Ectodermal cell (in vitro differentiated cells): ENCODE data around the gene LIMS2.

Source experiments
- H3K27ac ChIP-seq: 2 replicates; pipeline ENCODE4 v1.7.0; 2013; ENCODE audit warnings: mild to moderate bottlenecking, low read depth, low read length; ENCODE audit not compliant: insufficient read depth, poor library complexity, severe bottlenecking
- H3K27me3 ChIP-seq: 2 replicates; pipeline ENCODE4 v1.7.0; 2013; ENCODE audit warnings: mild to moderate bottlenecking, low read length; ENCODE audit not compliant: insufficient read depth, control insufficient read depth, poor library complexity, severe bottlenecking
- H3K36me3 ChIP-seq: one replicate; pipeline ENCODE4 v1.7.0; 2013; ENCODE audit warnings: low read length; ENCODE audit not compliant: control insufficient read depth, insufficient read depth
- H3K4me1 ChIP-seq: one replicate; pipeline ENCODE4 v1.7.0; 2013; ENCODE audit warnings: low read length; ENCODE audit not compliant: control insufficient read depth, insufficient read depth
- H3K4me3 ChIP-seq: 2 replicates; pipeline ENCODE4 v1.7.0; 2013; ENCODE audit warnings: low read depth, low read length, control low read depth; ENCODE audit not compliant: insufficient read depth
- H3K9me3 ChIP-seq: 2 replicates; pipeline ENCODE4 v1.7.0; 2013; ENCODE audit warnings: mild to moderate bottlenecking, low read length, moderate library complexity; ENCODE audit not compliant: control insufficient read depth
- WGBS, 2 experiments: methylation state at CpG; one replicate each; pipeline ENCODE4 v1.1.7; 2013; ENCODE audit warnings: missing lambda C conversion rate in 2 of 2; 5-methylcytosine and 5-hydroxymethylcytosine counted together

Gene LIMS2

GRCh38 chr2:127608061-127609030 is 67.0 kb downstream of the LIMS2 start:
- H3K4me1 ChIP-seq, result no peaks in the 10 kb centered on the region
- no peak overlapping the region for H3K4me3 ChIP-seq
- WGBS, 2 experiments, result 91 to 92% methylated on average over 25 of the region's 25 CpGs

GRCh38 chr2:127607399-127607908 is 67.9 kb downstream of the LIMS2 start:
- H3K4me3 ChIP-seq, result no peak overlapping the region
- no peaks in the 10 kb centered on the region for H3K4me1 ChIP-seq
- H3K36me3 ChIP-seq, result no peaks in the 10 kb centered on the region
- H3K27me3 ChIP-seq, result no peaks in the 10 kb centered on the region
- H3K9me3 ChIP-seq, result no peaks in the 10 kb centered on the region
- WGBS, 2 experiments, result 91 to 94% methylated on average over 9 of the region's 9 CpGs
- H3K27ac ChIP-seq, result no peak overlapping the region

More at GRCh38 chr2:127608061-127609030, 67.0 kb downstream of the LIMS2 start:
- Histone ChIP-seq H3K27me3 (no peaks in the 10 kb centered on the region), H3K36me3 (no peaks in the 10 kb centered on the region), H3K27ac (no peak overlapping the region), H3K9me3 (no peaks in the 10 kb centered on the region)

- 93 to 95% methylated on average over 17 of the region's 17 CpGs for WGBS, 2 experiments
- Histone ChIP-seq H3K36me3 (no peaks in the 10 kb centered on the region), H3K4me1 (no peaks in the 10 kb centered on the region), H3K27ac (no peak overlapping the region), H3K27me3 (no peaks in the 10 kb centered on the region), H3K9me3 (no peaks in the 10 kb centered on the region), H3K4me3 (no peak overlapping the region)
These were observed 68.5 kb downstream of the LIMS2 start for GRCh38 chr2:127606625-127607398.

- no peaks in the 10 kb centered on the region for H3K36me3 ChIP-seq
- no peak overlapping the region for H3K27ac ChIP-seq
- no peaks in the 10 kb centered on the region for H3K27me3 ChIP-seq
- no peak overlapping the region for H3K4me3 ChIP-seq
- WGBS, 2 experiments, result 88 to 93% methylated on average over 7 of the region's 7 CpGs
- no peaks in the 10 kb centered on the region for H3K9me3 ChIP-seq
- no peaks in the 10 kb centered on the region for H3K4me1 ChIP-seq
These were observed 69.6 kb downstream of the LIMS2 start for GRCh38 chr2:127605691-127606263.

- H3K4me1 ChIP-seq, result no peaks in the 10 kb centered on the region
- no peak overlapping the region for H3K4me3 ChIP-seq
- H3K27me3 ChIP-seq, result no peaks in the 10 kb centered on the region
- no peak overlapping the region for H3K27ac ChIP-seq
- WGBS, 2 experiments, result 94% methylated on average over 8 of the region's 8 CpGs
- H3K36me3 ChIP-seq, result no peaks in the 10 kb centered on the region
- H3K9me3 ChIP-seq, result no peaks in the 10 kb centered on the region
These were observed 70.3 kb downstream of the LIMS2 start for GRCh38 chr2:127604986-127605385.

GRCh38 chr2:127599211-127599610 is 76.1 kb downstream of the LIMS2 start:
- Histone ChIP-seq H3K27ac (no peak overlapping the region), H3K4me3 (no peak overlapping the region), H3K36me3 (no peaks in the 10 kb centered on the region), H3K27me3 (no peaks in the 10 kb centered on the region), H3K4me1 (no peaks in the 10 kb centered on the region), H3K9me3 (no peaks in the 10 kb centered on the region)
- WGBS, 2 experiments, result 88 to 100% methylated on average over 2 to 3 of the region's 3 CpGs

GRCh38 chr2:127598711-127599110 is 76.6 kb downstream of the LIMS2 start:
- no peaks in the 10 kb centered on the region for H3K36me3 ChIP-seq
- H3K4me1 ChIP-seq, result no peaks in the 10 kb centered on the region
- H3K27me3 ChIP-seq, result no peaks in the 10 kb centered on the region
- WGBS, 2 experiments, result 95 to 100% methylated on average over 2 to 3 of the region's 3 CpGs
- no peaks in the 10 kb centered on the region for H3K9me3 ChIP-seq
- no peak overlapping the region for H3K4me3 ChIP-seq
- H3K27ac ChIP-seq, result no peak overlapping the region

- H3K27ac ChIP-seq, result no peak overlapping the region
- no peaks in the 10 kb centered on the region for H3K27me3 ChIP-seq
- no peaks in the 10 kb centered on the region for H3K36me3 ChIP-seq
- H3K9me3 ChIP-seq, result no peaks in the 10 kb centered on the region
- WGBS, 2 experiments, result 93 to 97% methylated on average over 4 of the region's 4 CpGs
- H3K4me3 ChIP-seq, result no peak overlapping the region
- no peaks in the 10 kb centered on the region for H3K4me1 ChIP-seq
These were observed 77.3 kb downstream of the LIMS2 start for GRCh38 chr2:127597984-127598380.

GRCh38 chr2:127597046-127597983 is 78.0 kb downstream of the LIMS2 start:
- H3K4me3 ChIP-seq, result no peak overlapping the region
- H3K27me3 ChIP-seq, result no peaks in the 10 kb centered on the region
- H3K27ac ChIP-seq, result no peak overlapping the region
- 92 to 93% methylated on average over 15 to 16 of the region's 17 CpGs for WGBS, 2 experiments
- no peaks in the 10 kb centered on the region for H3K4me1 ChIP-seq
- H3K36me3 ChIP-seq, result no peaks in the 10 kb centered on the region
- no peaks in the 10 kb centered on the region for H3K9me3 ChIP-seq
